ENCODE data around the gene RING1.

DNA sequence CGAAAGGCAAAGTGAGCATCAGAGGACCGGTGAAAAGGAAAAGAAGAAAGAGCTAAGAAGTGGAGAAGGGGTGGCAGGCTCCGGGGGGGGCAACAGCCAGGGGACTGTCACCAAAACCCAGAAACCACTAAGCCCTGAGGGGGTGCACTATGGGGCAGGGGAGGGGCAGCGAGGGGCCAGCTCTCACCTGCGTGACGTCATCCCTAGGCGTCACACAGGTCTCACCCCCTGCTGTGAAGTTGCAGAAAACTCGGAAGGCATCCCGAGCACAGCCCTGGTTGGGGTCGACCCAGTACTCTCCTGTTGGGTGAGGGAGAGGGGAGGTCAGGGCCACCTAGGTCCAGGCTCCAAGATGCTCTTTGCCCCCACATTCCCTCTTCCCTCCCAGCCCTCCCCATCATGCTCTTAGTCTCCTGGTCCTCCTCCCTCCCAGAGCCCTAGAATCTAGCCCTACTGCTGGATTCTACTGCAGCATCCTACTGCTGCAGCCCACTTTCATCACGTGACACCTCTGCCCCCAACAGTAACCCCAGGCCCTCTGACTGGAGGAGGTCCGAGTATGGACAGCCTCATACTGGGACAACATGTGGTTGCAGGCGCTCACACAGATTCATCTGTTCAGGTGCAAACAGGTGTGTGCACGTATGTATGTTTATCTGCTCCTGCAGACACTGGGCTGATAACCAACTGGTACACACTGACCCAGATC, 43.5 kb upstream of the RING1 start:
- TF ChIP-seq, protein P1, sequence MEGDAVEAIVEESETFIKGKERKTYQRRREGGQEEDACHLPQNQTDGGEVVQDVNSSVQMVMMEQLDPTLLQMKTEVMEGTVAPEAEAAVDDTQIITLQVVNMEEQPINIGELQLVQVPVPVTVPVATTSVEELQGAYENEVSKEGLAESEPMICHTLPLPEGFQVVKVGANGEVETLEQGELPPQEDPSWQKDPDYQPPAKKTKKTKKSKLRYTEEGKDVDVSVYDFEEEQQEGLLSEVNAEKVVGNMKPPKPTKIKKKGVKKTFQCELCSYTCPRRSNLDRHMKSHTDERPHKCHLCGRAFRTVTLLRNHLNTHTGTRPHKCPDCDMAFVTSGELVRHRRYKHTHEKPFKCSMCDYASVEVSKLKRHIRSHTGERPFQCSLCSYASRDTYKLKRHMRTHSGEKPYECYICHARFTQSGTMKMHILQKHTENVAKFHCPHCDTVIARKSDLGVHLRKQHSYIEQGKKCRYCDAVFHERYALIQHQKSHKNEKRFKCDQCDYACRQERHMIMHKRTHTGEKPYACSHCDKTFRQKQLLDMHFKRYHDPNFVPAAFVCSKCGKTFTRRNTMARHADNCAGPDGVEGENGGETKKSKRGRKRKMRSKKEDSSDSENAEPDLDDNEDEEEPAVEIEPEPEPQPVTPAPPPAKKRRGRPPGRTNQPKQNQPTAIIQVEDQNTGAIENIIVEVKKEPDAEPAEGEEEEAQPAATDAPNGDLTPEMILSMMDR (IDR thresholded peaks at IDR 0.05) = no peak
- TF ChIP-seq POLR2A (IDR thresholded peaks at IDR 0.05) = no peak

Measured in thyroid gland (tissue), 4 donors.